Upper lobe of left lung (tissue), 4 donors: ENCODE data around the gene GTF2A1L.

Source experiments
- POLR2A ChIP-seq, 4 donors: fragments of 450-650 bp; IDR thresholded peaks; one replicate each; pipeline ENCODE4 v1.5.1; 2016 to 2017; ENCODE audit warnings: antibody characterized with exemption in 4 of 4, mild to moderate bottlenecking in 2 of 4
- TF ChIP-seq, protein P1 (sequence below), 6 experiments: fragments of 450-650 bp in 4 of 6; fragments of 200-600 bp in 2 of 6; sonication (generic) in 2 of 6; IDR thresholded peaks; one replicate each; pipeline ENCODE4 v1.5.1; 2016 to 2019; ENCODE audit warnings: antibody characterized with exemption in 6 of 6

DNA sequence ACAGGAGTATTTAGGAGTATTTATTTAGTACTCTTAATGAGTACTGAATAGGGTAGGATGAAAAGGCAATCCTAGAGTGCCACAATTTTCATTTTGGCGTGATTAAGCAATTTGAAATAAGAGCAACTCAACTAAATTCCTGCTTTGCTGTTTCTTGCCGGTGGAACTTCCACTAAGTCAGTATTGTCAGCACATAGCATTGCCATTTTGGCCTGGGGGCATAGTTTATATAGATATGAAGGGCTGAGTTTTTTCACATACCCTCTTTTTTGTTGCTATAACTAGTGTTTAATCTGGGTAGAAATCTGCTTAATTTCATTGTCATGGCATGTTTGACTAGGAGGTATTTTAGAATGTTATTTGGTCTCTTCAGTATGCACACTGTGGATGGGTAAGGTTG is 1.9 kb downstream of the GTF2A1L start:
- TF ChIP-seq, protein P1, sequence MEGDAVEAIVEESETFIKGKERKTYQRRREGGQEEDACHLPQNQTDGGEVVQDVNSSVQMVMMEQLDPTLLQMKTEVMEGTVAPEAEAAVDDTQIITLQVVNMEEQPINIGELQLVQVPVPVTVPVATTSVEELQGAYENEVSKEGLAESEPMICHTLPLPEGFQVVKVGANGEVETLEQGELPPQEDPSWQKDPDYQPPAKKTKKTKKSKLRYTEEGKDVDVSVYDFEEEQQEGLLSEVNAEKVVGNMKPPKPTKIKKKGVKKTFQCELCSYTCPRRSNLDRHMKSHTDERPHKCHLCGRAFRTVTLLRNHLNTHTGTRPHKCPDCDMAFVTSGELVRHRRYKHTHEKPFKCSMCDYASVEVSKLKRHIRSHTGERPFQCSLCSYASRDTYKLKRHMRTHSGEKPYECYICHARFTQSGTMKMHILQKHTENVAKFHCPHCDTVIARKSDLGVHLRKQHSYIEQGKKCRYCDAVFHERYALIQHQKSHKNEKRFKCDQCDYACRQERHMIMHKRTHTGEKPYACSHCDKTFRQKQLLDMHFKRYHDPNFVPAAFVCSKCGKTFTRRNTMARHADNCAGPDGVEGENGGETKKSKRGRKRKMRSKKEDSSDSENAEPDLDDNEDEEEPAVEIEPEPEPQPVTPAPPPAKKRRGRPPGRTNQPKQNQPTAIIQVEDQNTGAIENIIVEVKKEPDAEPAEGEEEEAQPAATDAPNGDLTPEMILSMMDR (IDR thresholded peaks at IDR 0.05): no peak
- no peak for TF ChIP-seq POLR2A (IDR thresholded peaks at IDR 0.05)
